Measurements from ENCODE around the gene DIRAS1.
A peak's percentile ranks its signal among the peaks of the same experiment; 100 is the strongest.

Gene DIRAS1

GRCh38 chr19:2729943-2730818, 9.0 kb upstream of the DIRAS1 start:
- DNase-seq (ENCODE audit: low read depth, low spot score): no peak
- no peak for TF ChIP-seq CTCF (IDR thresholded peaks at IDR 0.05; ENCODE audit: low read depth, low read length)
- in situ Hi-C loops (cut with HindIII; ENCODE audit: low sequenced_read_pairs): no loop called here
- H3K4me3 ChIP-seq (ENCODE audit: low read depth, low read length): no peak overlapping the region

- TF ChIP-seq CTCF (IDR thresholded peaks at IDR 0.05; ENCODE audit: low read depth, low read length): no peak
- in situ Hi-C loops (cut with HindIII; ENCODE audit: low sequenced_read_pairs): no loop called here
- no peak for DNase-seq (ENCODE audit: low read depth, low spot score)
- H3K4me3 ChIP-seq (ENCODE audit: low read depth, low read length): no peak overlapping the region
These were observed 7.7 kb upstream of the DIRAS1 start for GRCh38 chr19:2728783-2729387.

GRCh38 chr19:2727640-2727944, 6.4 kb upstream of the DIRAS1 start:
- DNase-seq (ENCODE audit: low read depth, low spot score): no peak
- no peak for TF ChIP-seq CTCF (IDR thresholded peaks at IDR 0.05; ENCODE audit: low read depth, low read length)
- no peak overlapping the region for H3K4me3 ChIP-seq (ENCODE audit: low read depth, low read length)
- in situ Hi-C loops (cut with HindIII; ENCODE audit: low sequenced_read_pairs): no loop called here

GRCh38 chr19:2726904-2727639, 5.9 kb upstream of the DIRAS1 start:
- DNase-seq (ENCODE audit: low read depth, low spot score): no peak
- in situ Hi-C loops (cut with HindIII; ENCODE audit: low sequenced_read_pairs): no loop called here
- no peak for TF ChIP-seq CTCF (IDR thresholded peaks at IDR 0.05; ENCODE audit: low read depth, low read length)
- H3K4me3 ChIP-seq (ENCODE audit: low read depth, low read length): no peak overlapping the region

GRCh38 chr19:2726160-2726855, 5.1 kb upstream of the DIRAS1 start:
- DNase-seq (ENCODE audit: low read depth, low spot score): no peak
- H3K4me3 ChIP-seq (ENCODE audit: low read depth, low read length): no peak overlapping the region
- no peak for TF ChIP-seq CTCF (IDR thresholded peaks at IDR 0.05; ENCODE audit: low read depth, low read length)
- in situ Hi-C loops (cut with HindIII; ENCODE audit: low sequenced_read_pairs): no loop called here

GRCh38 chr19:2724148-2724557, 3.0 kb upstream of the DIRAS1 start:
- H3K4me3 ChIP-seq (ENCODE audit: low read depth, low read length): no peak overlapping the region
- in situ Hi-C loops (cut with HindIII; ENCODE audit: low sequenced_read_pairs): no loop called here

More at GRCh38 chr19:2724148-2724557, 3.0 kb upstream of the DIRAS1 start:
- peak; percentile 6 for TF ChIP-seq CTCF (IDR thresholded peaks at IDR 0.05; ENCODE audit: low read depth, low read length)
- no peak for DNase-seq (ENCODE audit: low read depth, low spot score)

All from astrocyte of the spinal cord (primary cell).